Activated CD4-positive, alpha-beta memory T cell treated with anti-CD3 and anti-CD28 coated beads, Interleukin-2, amount 10 ng/mL, durations not matched to agents 7 days and 5 days (primary cell): ENCODE data around the gene LYRM7. TPM values are rescaled to one million over a fixed set of nuclear protein-coding genes. Genes with fewer than 3 reads are reported as not detected.

Experiments
- CTCF ChIA-PET: fragments of 350-600 bp; sonication (Branson Sonifier 250); formaldehyde crosslinking; loops from one replicate; lab custom pipeline; 2021; ENCODE audit warnings: antibody characterized with exemption, inconsistent platforms; lab: Charles Lee
- POLR2A ChIA-PET: fragments of 350-600 bp; sonication (Branson Sonifier 250); formaldehyde crosslinking; loops from one replicate; lab custom pipeline; 2021; ENCODE audit warnings: antibody characterized with exemption; lab: Charles Lee
- DNase-seq: peaks from one replicate; pipeline ENCODE4 v3.0.0-alpha.2; 2020
- H3K27ac Mint-ChIP-seq: one replicate; pipeline ENCODE4 v1.8.0; 2021; ENCODE audit warnings: mild to moderate bottlenecking, mixed read lengths
- H3K27me3 Mint-ChIP-seq: one replicate; pipeline ENCODE4 v1.8.0; 2021; ENCODE audit warnings: mixed read lengths
- H3K36me3 Mint-ChIP-seq: one replicate; pipeline ENCODE4 v1.8.0; 2021; ENCODE audit warnings: low read depth, mixed read lengths
- H3K4me1 Mint-ChIP-seq: one replicate; pipeline ENCODE4 v1.8.0; 2021; ENCODE audit warnings: mixed read lengths
- H3K4me3 Mint-ChIP-seq: one replicate; pipeline ENCODE4 v1.8.0; 2021; ENCODE audit warnings: mild to moderate bottlenecking, mixed read lengths
- H3K9me3 Mint-ChIP-seq: one replicate; pipeline ENCODE4 v1.8.0; 2021; ENCODE audit warnings: mixed read lengths
- total RNA-seq, 2 experiments: library from RNA; stranded (reverse); gene quantifications; one replicate each; pipeline ENCODE4 v1.2.3, GENCODE V29; 2021

LYRM7 gene
- total RNA-seq, 2 experiments from 2014 or later: 9.8 to 11.9 TPM

GRCh38 chr5:131223751-131224386 is 53.1 kb downstream of the LYRM7 start:
- H3K27me3 Mint-ChIP-seq: no peaks in the 10 kb centered on the region
- no peak for DNase-seq
- H3K36me3 Mint-ChIP-seq: peaks cover 2% of the 10 kb centered on the region
- H3K4me1 Mint-ChIP-seq: peaks cover 16% of the 10 kb centered on the region
- H3K4me3 Mint-ChIP-seq: no peak overlapping the region
- ChIA-PET CTCF (interaction anchor here (0.6 kb wide), 2 partner anchors 187 to 192 kb away, joined by 3 to 4 read pairs; no protein-coding TSS in a partner anchor), POLR2A (interaction anchor here (1.0 to 3.0 kb wide), 9 partner anchors 9 to 59 kb away, joined by 3 to 15 read pairs (median 5); partner anchors contain the start of genes CDC42SE2 and HINT1)
- H3K9me3 Mint-ChIP-seq: no peaks in the 10 kb centered on the region
- no peak overlapping the region for H3K27ac Mint-ChIP-seq

- DNase-seq: peak; percentile 43
- Mint-ChIP-seq H3K4me1 (peaks cover 13% of the 10 kb centered on the region), H3K27ac (no peak overlapping the region), H3K36me3 (peaks cover 2% of the 10 kb centered on the region), H3K4me3 (no peak overlapping the region), H3K27me3 (no peaks in the 10 kb centered on the region), H3K9me3 (no peaks in the 10 kb centered on the region)
- ChIA-PET CTCF (interaction anchor here (0.6 to 1.1 kb wide), 4 partner anchors 12 to 192 kb away, joined by 3 to 4 read pairs (median 3); no protein-coding TSS in a partner anchor), POLR2A (interaction anchor here (0.8 to 1.5 kb wide), 9 partner anchors 10 to 172 kb away, joined by 3 to 15 read pairs (median 4); partner anchors contain the start of genes CDC42SE2 and HINT1)
Measured at GRCh38 chr5:131224387-131225201, 53.9 kb downstream of the LYRM7 start.

DNA sequence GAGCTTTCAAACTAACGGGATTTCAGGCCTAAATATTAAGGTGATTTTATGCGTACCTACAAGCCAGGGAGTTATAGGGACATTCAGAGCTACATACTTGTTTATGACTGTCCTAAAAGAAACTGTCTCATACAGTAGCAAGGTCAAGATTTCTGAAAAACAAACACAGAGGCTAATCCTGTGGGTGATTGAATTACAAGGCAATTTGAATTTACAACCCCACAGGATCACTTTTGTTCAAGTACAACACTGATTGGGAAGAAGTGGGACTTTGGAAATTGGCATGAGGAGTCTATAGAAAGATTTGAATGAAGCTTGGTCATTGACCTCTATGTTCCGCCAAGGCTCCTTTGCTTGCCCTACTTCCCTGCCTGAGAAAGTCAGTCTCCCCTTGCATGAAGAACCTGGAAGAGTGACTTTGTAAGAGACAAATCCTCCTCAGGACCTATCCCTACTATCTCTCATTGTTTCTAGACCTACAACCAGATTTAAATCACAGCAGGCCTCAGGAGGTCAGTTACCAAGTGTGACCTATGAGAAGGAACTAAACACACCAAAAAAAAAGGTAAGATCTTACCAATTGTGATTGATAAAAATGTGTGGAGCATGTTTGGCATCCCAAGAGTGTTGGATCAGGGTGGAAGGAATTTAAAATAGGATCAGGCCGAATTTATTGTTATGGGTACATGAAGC is 54.7 kb downstream of the LYRM7 start:
- Mint-ChIP-seq H3K9me3 (no peaks in the 10 kb centered on the region), H3K36me3 (peaks cover 2% of the 10 kb centered on the region)

DNA sequence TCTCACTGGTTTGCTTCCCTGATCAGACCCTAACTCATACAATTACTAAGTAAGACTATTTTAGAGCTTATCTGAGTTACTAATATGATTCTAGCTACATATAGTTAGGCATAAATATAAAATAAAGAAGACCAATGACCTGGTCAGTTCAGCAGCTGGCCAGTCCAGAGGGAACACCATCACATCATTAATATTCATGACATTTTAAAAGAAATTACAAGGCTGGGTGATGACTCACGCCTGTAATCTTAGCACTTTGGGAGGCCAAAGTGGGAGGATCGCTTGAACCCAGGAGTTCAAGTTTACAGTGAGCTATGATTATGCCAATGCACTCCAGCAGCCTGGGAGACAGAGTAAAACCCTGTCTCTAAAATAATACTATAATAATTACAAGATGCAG is 56.2 kb downstream of the LYRM7 start:
- no peak overlapping the region for H3K27ac Mint-ChIP-seq
- H3K4me3 Mint-ChIP-seq: no peak overlapping the region
- ChIA-PET POLR2A (interaction anchor here (1.3 to 2.0 kb wide), 2 partner anchors 26 to 39 kb away, joined by 4 to 6 read pairs; no protein-coding TSS in a partner anchor), CTCF (interaction anchor here (0.8 to 1.3 kb wide), 2 partner anchors 37 to 55 kb away, joined by 3 read pairs; partner anchors contain the start of gene CDC42SE2)
- H3K27me3 Mint-ChIP-seq: no peaks in the 10 kb centered on the region
- H3K36me3 Mint-ChIP-seq: no peaks in the 10 kb centered on the region
- no peak for DNase-seq
- H3K4me1 Mint-ChIP-seq: peaks cover 4% of the 10 kb centered on the region
- no peaks in the 10 kb centered on the region for H3K9me3 Mint-ChIP-seq

More for the DNA sequence above, 54.7 kb downstream of the LYRM7 start:
- POLR2A ChIA-PET: interaction anchor here (0.6 to 2.0 kb wide), 7 partner anchors 11 to 171 kb away, joined by 3 to 6 read pairs (median 4); partner anchors contain the start of gene CDC42SE2
- CTCF ChIA-PET: interaction anchor here (1.1 kb wide), 1 partner anchor 11 kb away, joined by 3 read pairs; no protein-coding TSS in a partner anchor
- Mint-ChIP-seq H3K27me3 (no peaks in the 10 kb centered on the region), H3K4me1 (peaks cover 11% of the 10 kb centered on the region), H3K4me3 (no peak overlapping the region), H3K27ac (no peak overlapping the region)
- no peak for DNase-seq

- DNase-seq: no peak
- Mint-ChIP-seq H3K4me1 (peaks cover 2% of the 10 kb centered on the region), H3K4me3 (no peak overlapping the region), H3K36me3 (no peaks in the 10 kb centered on the region), H3K27ac (no peak overlapping the region), H3K27me3 (no peaks in the 10 kb centered on the region), H3K9me3 (no peaks in the 10 kb centered on the region)
- CTCF ChIA-PET: no interaction called here
- POLR2A ChIA-PET: no interaction called here
Measured at GRCh38 chr5:131228646-131229045, 57.9 kb downstream of the LYRM7 start.

GRCh38 chr5:131229623-131230022 is 58.9 kb downstream of the LYRM7 start:
- ChIA-PET CTCF (no interaction called here), POLR2A (no interaction called here)

DNA sequence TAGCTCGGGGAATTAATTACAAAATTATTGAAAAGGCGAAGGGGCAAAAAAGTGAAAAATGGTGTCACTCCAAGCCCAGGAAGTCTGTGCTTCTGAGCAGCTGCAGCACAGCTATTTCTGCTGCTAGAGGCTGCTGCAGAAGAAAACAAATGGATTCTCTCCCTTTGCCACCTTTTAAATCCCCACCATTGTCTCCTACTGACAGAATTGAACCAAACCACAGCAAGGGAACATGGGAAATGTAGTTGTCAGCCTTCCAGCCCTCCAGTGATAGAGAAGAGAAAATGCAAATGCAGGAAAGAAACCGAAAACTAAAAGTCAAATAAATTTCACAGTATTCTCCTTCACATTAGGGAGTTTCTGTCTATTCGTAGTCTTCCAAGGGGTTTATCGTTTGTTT is 59.7 kb downstream of the LYRM7 start:
- ChIA-PET CTCF (no interaction called here), POLR2A (no interaction called here)
- no peaks in the 10 kb centered on the region for H3K27me3 Mint-ChIP-seq
- H3K4me1 Mint-ChIP-seq: peaks cover 2% of the 10 kb centered on the region
- no peak for DNase-seq
- no peak overlapping the region for H3K4me3 Mint-ChIP-seq
- H3K36me3 Mint-ChIP-seq: no peaks in the 10 kb centered on the region
- no peak overlapping the region for H3K27ac Mint-ChIP-seq
- H3K9me3 Mint-ChIP-seq: no peaks in the 10 kb centered on the region

More at GRCh38 chr5:131229623-131230022, 58.9 kb downstream of the LYRM7 start:
- Mint-ChIP-seq H3K27me3 (no peaks in the 10 kb centered on the region), H3K27ac (no peak overlapping the region), H3K36me3 (no peaks in the 10 kb centered on the region), H3K4me3 (no peak overlapping the region), H3K4me1 (peaks cover 2% of the 10 kb centered on the region), H3K9me3 (no peaks in the 10 kb centered on the region)
- DNase-seq: no peak

DNA sequence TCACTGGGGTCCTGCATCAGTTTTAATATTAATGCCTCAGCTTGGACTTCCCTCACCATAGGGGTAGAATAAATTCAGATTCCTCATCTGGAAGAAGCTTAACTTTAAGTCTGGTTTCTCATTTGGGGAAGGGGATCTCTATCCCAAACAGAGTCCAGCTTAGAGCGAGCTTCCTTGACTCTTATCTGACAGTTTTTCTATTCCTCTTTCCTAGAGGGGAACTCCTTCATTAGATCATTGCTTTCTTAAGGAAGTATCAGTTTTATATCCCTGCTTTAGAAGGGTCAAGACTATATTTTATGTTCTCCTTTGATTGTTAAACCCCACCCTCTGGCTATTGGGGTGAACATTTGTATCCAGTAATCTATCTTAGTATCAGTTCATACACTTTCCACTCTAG is 68.9 kb downstream of the LYRM7 start:
- Mint-ChIP-seq H3K4me3 (no peak overlapping the region), H3K9me3 (no peaks in the 10 kb centered on the region), H3K4me1 (peaks cover 7% of the 10 kb centered on the region), H3K36me3 (no peaks in the 10 kb centered on the region), H3K27ac (no peak overlapping the region), H3K27me3 (no peaks in the 10 kb centered on the region)
- CTCF ChIA-PET: interaction anchor here (1.4 kb wide), 1 partner anchor 25 kb away, joined by 4 read pairs; no protein-coding TSS in a partner anchor
- POLR2A ChIA-PET: interaction anchor here (0.6 to 1.3 kb wide), 2 partner anchors 12 to 26 kb away, joined by 3 read pairs; no protein-coding TSS in a partner anchor
- no peak for DNase-seq

- H3K9me3 Mint-ChIP-seq: peaks cover 10% of the 10 kb centered on the region
- no peak for DNase-seq
- CTCF ChIA-PET: no interaction called here
- H3K4me1 Mint-ChIP-seq: peaks cover 7% of the 10 kb centered on the region
- H3K27ac Mint-ChIP-seq: no peak overlapping the region
- H3K4me3 Mint-ChIP-seq: no peak overlapping the region
- no peaks in the 10 kb centered on the region for H3K27me3 Mint-ChIP-seq
- POLR2A ChIA-PET: interaction anchor here (1.6 kb wide), 1 partner anchor 10 kb away, joined by 5 read pairs; no protein-coding TSS in a partner anchor
- peaks cover 15% of the 10 kb centered on the region for H3K36me3 Mint-ChIP-seq
Measured at GRCh38 chr5:131242728-131243255, 72.0 kb downstream of the LYRM7 start.

GRCh38 chr5:131245312-131245711 is 74.6 kb downstream of the LYRM7 start:
- POLR2A ChIA-PET: interaction anchor here (1.2 kb wide), 2 partner anchors 17 to 83 kb away, joined by 3 read pairs; no protein-coding TSS in a partner anchor
- H3K4me1 Mint-ChIP-seq: peaks cover 19% of the 10 kb centered on the region

GRCh38 chr5:131245948-131246347 is 75.2 kb downstream of the LYRM7 start:
- Mint-ChIP-seq H3K9me3 (peaks cover 12% of the 10 kb centered on the region), H3K27me3 (no peaks in the 10 kb centered on the region), H3K36me3 (peaks cover 18% of the 10 kb centered on the region), H3K4me3 (no peak overlapping the region), H3K4me1 (peaks cover 23% of the 10 kb centered on the region), H3K27ac (no peak overlapping the region)
- ChIA-PET CTCF (no interaction called here), POLR2A (interaction anchor here (1.2 kb wide), 1 partner anchor 16 kb away, joined by 3 read pairs; no protein-coding TSS in a partner anchor)
- no peak for DNase-seq

More at GRCh38 chr5:131245312-131245711, 74.6 kb downstream of the LYRM7 start:
- Mint-ChIP-seq H3K4me3 (no peak overlapping the region), H3K9me3 (peaks cover 12% of the 10 kb centered on the region), H3K27me3 (no peaks in the 10 kb centered on the region), H3K36me3 (peaks cover 18% of the 10 kb centered on the region), H3K27ac (no peak overlapping the region)
- CTCF ChIA-PET: no interaction called here
- no peak for DNase-seq

GRCh38 chr5:131246504-131246903 is 75.8 kb downstream of the LYRM7 start:
- Mint-ChIP-seq H3K9me3 (peaks cover 12% of the 10 kb centered on the region), H3K4me1 (peaks cover 29% of the 10 kb centered on the region), H3K27ac (no peak overlapping the region), H3K27me3 (no peaks in the 10 kb centered on the region), H3K4me3 (no peak overlapping the region), H3K36me3 (peaks cover 18% of the 10 kb centered on the region)
- CTCF ChIA-PET: no interaction called here
- DNase-seq: no peak
- POLR2A ChIA-PET: interaction anchor here (1.2 kb wide), 1 partner anchor 15 kb away, joined by 3 read pairs; no protein-coding TSS in a partner anchor
